Stimulated activated CD4-positive, alpha-beta T cell treated with anti-CD3 and anti-CD28 coated beads, TNF-alpha, amount 100 ng/mL, for 1 hour (primary cell): ENCODE data around the gene CYP3A4.
"Not testable (repeated sequence)": the region's sequence is repeated elsewhere in the genome, so short reads cannot be mapped to it uniquely, and the experiment has no call there.

Experiments
- DNase-seq, 3 donors: peaks; one replicate each; pipeline ENCODE4 v3.0.0-alpha.2; 2020; ENCODE audit warnings: low read depth in 3 of 3, low spot score in 1 of 3

CYP3A4 gene

DNA sequence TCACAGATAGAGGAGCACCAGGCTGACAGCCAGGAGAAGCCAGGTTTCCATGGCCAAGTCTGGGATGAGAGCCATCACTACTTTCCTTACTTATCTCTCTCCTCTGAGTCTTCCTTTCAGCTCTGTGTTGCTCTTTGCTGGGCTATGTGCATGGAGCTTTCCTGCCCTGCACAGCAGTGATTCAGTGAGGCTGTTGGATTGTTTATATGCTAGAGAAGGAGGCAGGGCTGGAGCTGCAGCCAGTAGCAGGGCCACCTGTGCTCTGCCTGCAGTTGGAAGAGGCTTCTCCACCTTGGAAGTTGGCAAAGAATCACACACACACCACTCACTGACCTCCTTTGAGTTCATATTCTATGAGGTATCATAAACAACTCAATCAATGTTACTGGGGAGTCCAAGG is at the start of gene CYP3A4:
TSS of gene CYP3A4 (minus strand) at position 178 of the 400 bp plus-strand sequence. CDS start at position 75, 103 bp downstream.
- no peak for DNase-seq

DNA sequence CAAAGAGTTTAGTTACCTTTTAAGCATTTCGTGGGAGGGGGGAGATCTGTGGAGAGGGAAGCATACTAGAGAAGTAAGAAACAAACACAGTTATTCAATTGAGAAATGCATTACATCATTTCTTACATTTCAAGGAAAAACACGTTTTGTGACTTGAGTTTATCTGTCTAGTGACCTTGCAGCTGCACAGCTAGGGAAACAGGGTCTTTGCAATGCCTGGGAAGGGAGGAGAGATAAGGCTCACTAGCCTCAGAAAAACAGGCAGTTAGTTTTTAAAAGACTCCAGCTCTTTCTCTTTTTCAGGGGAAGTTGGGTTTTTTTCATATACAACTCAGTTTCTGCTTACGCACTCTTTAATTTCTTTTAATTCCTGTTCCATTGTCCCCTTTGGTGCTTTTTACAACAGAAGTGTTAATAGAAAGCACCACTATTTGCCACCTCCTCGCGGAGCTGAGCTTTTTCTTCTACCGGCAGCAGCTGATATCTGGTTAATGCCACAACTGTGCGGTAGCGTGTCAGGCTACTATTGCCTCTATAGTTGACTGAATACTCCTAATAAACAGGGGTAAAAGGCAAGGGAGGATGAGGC is 49.4 kb upstream of the CYP3A4 start:
- DNase-seq, result no peak

DNA sequence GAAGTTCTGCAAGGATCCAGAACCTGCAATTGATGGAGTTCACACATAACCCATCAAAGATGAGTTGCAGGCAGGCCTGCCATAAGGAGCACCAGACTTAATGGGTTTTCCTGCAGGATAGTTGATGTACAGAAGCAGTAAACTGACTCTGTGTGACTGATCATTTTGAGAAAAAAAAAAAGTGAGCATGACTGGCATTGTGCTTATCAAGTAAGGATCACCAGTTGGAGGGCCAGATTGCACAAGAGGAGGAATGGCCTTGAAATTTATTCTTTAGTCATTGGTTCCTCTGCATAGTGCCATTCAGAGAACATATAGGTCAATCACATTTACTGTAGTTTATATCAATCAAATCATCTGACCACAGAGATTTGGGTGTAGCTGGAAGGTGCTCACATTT is 47.6 kb upstream of the CYP3A4 start:
- no peak for DNase-seq

DNA sequence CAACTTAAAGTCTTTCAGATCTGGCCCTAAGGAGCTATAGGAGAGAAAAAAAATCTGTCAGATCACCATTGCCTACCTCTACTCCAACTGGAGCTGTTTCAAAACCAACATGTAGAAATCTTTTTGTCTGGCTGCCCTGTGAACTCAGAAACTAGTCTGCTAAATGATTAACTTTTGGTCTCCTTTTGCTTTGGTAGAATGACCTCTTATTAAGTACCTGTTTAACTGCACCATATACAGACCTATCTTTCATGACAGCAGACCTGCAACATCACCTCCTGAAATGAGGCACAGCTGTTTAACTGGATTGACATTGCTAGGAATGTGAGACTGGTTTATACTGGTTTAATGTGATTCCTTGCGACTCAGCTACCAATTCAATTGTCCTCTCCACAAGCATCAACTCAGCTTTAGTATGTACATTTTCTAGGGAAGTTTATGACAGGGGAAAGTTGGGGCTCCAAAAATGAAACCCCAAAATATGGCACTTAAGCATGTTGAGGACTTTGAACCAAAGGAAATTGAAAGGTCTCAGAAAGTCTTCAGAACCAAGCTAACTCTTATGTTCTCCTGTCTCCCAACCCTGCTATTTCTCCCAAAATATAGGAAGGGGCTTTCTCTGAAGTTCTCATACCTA is 45.7 kb upstream of the CYP3A4 start:
- DNase-seq, result no peak

DNA sequence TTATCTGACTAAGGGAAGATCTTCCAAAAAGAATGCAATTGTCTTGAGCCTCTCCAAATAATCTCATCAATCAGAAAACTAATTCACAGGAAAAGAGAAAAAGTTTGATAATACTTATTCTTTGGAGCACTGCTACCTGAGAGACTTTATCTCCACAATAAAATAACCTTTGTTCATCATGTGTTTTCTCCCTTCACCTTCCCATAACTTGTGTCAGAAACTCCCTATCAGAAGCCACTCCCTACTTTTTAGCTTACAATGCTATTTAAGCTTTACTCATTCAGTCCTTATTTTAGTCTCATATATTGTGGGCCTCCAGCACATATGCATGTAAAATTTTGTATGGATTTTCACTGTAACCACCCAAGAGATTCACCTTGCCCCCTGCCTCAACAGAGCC is 44.8 kb upstream of the CYP3A4 start:
- no peak for DNase-seq

DNA sequence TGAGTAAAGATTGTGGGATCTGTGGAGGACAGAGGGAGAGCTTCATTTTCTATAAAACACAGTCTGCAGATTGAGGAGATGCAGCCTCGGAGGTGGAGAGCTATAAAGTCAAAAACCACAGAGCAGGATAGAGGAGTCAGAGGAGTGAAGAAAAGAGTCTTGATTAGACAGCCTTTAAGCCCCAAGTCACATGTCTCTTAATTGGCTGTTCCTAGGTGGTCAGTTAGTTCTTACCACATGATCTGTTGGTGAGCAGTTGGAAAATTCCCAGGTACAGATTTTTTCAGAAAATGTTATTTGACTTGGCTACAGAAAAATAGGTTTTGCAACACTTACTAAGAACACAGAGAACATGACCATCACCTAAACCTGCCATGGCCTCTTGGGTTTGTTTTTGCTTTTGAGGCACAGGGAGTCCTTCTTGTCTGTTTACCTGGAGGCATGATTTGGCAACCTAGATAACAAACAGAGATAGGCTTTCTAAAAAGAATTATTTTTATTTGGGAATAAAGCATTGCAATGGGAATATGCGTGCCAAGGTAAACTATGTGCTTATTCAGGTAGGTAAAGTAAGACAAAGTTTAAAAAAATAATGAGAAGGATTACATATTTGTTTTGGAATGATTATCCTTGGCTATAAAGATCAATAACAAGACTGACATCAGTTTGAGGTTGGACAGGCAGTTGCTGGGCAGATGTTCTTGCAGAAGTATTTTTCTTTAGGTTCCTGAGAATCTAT is 43.2 kb upstream of the CYP3A4 start:
- no peak for DNase-seq

DNA sequence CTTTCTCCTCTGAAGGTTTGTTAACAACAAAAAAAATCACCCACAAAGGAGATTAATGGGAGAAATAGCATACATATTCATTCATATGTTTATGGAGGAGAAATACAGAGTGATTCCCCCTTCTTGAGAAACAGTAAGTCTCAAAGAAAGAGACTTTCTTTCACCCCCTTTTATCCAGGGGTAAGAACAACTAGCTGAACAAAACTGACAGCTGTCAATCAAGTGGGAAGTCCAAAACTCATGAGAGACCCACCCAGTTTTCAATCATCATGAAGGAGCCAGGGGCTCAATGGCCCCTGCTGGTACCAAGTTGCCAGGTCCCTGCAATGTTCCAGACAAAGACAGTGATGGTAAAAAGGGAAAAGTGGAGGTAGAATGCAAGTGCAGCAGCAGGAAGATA is 41.9 kb upstream of the CYP3A4 start:
- DNase-seq, result no peak

DNA sequence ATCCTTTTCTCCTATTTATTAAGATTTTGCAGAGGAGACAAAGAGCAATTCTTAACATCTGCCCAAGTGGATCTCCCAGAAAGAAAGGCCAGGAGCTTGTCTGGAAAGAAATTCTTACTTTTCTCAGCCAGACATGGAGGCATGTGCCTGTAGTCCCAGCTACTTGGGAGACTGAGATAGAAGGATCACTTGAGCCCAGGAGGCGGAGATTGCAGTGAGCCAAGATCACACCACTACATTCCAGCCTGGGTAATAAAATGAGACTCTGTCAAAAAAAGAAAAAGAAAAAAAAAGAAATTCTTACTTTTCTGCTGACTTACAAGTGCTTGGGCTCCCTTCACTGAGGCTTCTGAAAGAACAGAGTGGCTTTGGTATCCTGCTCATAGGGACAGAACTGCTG is 41.5 kb upstream of the CYP3A4 start:
- no peak for DNase-seq

DNA sequence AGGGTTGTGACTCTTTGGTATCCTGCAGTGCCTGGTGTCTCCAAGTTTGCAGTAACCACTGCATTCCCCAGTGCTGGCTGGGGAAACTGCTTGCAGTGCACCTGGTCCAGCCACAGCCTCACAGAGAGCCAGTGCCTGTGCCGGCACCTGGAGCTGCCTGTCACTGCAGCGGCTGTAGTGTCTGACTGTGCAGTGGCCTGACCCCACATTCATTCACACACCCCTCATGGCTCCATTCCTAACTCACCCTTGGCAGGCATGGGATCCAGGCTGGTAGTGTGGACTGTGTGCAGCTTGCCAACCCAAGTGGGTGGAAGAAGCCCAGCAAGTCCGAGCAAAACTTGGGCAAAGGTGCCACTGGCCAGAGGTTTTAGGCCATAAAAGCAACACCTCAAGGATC is 40.1 kb upstream of the CYP3A4 start:
- DNase-seq, result no peak

DNA sequence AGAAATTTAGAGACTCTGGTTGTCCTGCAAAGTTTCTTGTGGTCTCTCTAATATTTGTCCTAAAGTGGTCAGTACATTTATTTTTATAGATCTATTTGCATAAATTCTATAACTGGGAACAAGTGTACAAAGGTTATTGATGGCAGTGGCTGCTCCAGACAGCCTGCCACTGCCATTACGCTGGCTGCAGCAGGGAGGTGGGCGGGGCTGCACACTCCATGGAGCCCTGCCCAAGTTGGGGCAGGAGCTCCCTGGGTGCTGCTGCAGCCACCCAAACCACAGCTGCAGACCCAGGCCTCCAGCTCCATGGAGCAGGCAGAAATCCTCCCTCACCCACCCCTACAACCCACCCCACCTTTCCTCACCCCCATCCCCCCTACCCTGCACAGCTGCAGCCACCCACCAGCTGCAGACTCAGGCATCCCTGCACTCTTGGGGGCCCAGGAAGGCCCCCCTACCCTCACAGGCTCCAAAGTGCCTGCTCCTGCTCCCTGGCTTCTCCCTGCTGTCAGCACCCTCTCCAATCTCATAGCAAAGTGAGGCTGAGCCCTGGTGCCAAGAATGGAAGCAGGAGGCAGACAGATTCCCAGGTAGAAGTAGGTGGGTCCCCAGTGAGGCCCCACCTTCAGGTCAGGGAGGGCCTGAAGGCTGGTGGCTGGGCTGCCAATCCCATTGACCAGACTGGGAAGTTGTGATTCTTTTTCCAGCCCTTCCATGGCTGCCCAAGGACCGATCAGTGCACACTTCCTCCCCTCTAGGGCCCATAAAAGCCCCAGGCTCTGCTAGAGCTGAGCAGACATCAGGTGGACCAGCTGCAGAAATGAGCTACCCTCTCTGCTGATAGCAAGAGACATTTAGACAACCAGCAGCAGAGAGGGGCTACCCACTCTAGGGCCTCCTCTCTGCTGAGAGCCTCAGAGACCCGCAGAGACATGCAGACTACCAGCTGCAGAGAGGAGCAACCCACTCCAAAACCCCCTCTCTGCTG is 39.0 kb upstream of the CYP3A4 start:
- no peak for DNase-seq

DNA sequence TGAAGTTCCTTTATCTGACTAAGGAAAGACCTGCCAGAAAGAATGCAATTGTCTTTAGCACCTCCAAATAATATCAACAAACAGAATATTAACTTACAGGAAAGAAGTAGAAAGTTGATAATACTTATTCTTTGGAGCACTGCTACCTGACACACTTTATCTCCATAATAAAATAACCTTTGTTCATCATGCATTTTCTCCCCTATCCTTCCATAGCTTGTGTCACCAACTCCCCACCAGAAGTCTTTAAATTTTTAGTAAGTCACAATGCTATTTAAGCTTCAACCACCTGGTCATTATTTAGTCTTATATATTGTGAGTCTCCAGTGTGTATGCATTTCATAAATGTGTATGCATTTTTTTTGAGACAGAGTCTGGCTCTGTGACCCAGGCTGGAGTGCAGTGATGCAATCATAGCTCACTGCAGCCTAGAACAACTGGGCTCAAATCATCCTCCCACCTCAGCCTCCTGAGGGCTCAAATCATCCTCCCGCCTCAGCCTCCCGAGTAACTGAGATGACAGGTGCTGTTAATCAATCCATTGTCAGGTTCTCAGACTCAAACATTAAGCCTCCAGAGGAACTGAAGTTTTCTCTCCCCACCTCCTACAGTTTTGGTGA is 36.5 kb upstream of the CYP3A4 start:
- no peak for DNase-seq

DNA sequence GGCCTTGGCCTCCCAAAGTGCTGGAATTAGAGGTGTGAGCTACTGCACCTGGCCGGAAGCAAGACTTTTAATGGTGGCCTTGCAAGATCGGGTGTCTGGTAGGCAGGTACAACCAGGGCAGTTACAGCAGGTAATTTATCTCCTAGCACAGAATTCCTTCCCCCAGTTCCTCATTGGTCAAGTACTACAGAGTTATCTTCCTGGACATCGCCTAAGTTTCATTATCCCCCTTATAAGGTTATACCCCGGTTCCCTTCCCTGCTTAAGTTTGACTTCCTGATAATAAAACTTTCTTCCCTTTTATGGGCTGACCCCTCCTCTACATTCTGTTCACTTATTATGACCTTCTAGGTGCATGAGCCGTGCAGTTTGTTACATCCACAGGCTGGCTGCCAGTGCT is 24.8 kb upstream of the CYP3A4 start:
- no peak for DNase-seq

DNA sequence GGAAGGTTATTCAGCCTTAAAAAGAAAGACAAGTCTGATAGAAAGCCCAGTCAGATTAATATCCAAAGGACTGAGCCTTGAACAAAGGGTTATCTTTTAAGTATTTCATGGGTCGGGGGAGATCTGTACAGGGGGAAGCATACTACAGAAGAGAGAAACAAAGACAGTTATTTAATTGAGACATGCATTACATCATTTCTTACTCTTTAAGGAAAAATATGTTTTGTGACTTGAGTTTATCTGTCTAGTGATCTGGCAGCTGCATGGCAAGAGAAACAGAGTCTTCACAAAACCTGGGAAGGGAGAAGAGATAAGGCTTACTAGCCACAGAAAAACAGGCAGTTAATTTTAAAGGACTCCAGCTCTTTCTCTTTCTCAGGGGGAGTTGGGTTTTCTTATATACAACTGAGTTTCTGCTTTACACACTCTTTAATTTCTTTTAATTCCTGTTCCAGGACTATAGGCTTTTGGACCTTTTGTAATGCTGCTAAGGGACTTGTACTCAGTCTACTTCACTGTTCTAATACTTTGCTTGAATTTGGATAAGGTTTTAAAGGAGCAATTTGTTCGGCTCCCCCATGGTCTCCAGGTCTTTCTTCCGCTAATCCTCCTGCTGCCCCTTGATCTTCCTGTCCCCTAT is 23.0 kb upstream of the CYP3A4 start:
- DNase-seq, result no peak

DNA sequence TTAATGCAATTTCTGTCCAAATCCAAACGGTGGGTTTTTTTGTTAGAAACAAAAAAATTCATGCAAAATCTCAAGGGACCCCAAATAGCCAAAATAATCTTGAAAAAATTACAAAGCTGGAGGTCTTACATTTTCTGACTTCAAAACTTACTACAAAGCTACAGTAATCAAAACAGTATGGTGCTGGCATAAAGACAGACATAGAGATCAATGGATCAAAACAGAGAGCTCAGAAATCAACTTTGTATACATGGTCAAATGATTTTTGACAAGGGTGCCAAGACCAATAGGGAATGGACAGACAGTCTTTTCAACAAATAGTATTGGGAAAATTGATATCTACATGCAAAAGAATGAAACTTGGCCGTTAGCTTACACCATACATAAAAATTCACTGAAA is 21.7 kb upstream of the CYP3A4 start:
- DNase-seq, result no peak

DNA sequence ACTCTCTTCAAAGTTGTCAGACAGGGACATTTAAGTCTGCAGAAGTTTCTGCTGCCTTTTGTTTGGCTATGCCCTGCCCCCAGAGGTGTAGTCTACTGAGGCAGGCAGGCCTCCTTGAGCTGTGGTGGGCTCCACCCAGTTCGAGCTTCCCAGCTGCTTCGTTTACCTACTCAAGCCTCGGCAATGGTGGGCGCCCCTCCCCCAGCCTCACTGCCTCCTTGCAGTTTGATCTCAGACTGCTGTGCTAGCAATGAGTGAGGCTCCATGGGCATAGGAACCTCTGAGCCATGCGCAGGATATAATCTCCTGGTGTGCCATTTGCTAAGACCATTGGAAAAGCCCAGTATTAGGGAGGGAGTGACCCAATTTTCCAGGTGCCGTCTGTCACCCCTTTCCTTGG is 19.1 kb upstream of the CYP3A4 start:
- DNase-seq, result not testable (repeated sequence)

DNA sequence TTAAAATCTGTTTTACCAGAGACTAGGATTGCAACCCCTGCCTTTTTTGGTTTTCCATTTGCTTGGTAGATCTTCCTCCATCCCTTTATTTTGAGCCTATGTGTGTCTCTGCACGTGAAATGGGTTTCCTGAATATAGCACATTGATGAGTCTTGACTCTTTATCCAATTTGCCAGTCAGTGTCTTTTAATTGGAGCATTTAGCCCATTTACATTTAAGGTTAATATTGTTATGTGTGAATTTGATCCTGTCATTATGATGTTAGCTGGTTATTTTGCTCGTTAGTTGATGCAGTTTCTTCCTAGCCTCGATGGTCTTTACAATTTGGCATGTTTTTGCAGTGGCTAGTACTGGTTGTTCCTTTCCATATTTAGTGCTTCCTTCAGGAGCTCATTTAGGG is 17.4 kb upstream of the CYP3A4 start:
- DNase-seq, result not testable (repeated sequence)

DNA sequence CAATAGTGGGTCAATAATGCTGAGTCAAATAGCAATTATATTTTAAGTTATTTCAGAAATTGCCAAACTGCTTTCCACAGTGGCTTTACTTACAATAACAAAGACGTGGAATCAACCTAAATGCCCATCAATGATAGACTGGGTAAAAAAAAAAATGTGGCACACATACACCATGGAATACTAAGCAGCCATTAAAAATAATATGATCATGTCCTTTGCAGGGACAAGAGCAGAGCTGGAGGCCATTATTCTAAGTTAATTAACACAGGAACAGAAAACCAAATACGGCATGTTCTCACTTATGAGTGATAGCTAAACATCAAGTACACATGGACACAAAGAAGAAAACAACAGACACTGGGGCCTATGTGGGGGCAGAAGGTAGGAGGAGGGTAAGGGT is 15.0 kb upstream of the CYP3A4 start:
- no peak for DNase-seq

DNA sequence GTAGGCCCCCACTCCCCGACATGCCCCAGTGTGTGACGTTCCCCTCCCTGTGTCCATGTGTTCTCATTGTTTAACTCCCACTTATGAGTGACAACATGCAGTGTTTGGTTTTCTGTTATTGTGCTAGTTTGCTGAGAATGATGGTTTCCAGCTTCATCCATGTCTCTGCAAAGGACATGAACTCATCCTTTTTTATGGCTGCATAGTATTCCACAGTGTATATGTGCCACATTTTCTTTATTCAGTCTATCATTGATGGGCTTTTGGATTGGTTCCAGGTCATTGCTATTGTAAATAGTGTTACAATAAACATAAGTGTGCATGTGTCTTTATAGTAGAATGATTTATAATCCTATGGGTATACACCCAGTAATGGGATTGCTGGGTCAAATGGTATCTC is 11.9 kb upstream of the CYP3A4 start:
- not testable (repeated sequence) for DNase-seq

DNA sequence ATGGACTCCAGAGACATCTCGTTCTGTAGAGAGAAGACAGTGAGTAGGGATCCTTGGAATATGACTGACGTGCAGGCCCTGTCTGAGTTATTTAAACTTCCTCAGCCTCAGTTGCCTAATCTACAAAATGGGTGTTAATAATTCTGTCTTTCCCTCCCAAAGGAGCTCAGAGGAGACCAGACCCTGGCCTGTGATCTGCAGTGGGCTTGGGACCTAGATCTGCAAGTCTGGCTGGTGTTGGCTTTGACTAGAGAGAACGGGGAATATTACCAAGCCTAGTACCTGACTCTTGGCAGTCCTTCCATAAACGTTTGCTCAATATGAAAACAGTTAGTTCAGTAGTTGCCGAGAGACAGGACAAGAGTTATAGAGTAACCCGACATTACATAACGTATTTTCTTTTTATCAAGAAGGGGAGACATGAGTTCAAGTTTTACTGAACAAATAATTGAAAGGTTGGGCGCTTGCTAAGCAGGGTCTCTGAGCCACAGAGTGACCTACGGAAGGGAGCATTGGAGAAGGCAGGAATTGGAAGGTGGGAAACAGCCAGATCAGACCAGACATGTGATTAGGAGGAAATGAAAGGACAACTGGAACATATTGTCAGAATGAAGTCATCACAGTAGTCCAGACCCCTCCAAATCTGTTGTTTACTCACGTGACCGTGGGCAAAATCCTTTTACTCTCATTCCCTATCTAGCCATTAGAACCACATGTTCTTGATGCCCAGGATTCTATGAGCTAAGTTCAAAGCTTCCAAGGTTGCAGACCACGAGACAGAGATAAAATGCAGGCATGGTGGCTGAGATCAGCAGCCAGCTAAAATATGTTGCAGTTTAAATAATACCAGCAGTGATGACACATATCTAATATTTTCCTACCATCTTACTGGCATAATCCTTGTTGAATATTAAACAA is 10.9 kb upstream of the CYP3A4 start:
- no peak for DNase-seq
